NCI-H526 treated with DMSO at 0.1 percent for 48 hours (cell line): ENCODE measurements around the gene MRPL41.
A peak's percentile ranks its signal among the peaks of the same experiment; 100 is the strongest.
"Not testable (repeated sequence)": the region's sequence is repeated elsewhere in the genome, so short reads cannot be mapped to it uniquely, and the experiment has no call there.

ENCODE experiments used
- DNase-seq: peaks from one replicate; lab custom pipeline; 2025; lab: John Stamatoyannopoulos, UW

The MRPL41 gene

DNA sequence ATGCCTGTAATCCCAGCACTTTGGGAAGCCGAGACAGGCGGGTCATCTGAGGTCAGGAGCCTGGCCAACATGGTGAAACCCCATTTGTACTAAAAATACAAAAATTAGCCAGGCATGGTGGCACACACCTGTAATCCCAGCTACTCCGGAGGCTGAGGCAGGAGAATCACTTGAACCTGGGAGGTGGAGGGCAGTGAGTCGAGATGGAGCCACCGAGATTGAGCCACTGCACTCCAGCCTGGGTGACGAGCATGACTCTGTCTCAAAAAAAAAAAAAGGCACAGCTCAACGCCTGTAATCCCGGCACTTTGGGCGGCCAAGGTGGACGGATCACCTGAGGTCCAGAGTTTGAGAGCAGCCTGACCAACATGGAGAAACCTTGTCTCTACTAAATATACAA is 2.0 kb downstream of the MRPL41 start:
- DNase-seq = not testable (repeated sequence)

DNA sequence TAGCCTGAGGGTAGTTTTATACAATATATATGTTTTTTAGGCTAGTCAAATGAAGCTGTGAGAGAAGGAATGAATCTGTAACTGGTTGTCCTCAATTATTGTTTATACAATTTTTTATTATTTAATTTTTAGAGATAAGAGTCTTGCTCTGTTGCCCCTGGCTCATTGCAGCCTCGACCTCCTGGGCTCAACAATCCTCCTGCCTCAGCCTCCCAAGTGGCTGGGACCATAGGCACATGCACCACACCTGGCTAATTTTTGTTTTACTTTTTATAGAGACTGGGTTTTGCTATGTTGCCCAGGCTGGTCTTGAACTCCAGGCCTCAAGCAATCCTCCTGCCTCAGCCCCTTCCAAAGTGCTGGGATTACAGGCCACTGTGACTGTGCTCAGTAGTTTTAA is 2.7 kb downstream of the MRPL41 start:
- no peak for DNase-seq

DNA sequence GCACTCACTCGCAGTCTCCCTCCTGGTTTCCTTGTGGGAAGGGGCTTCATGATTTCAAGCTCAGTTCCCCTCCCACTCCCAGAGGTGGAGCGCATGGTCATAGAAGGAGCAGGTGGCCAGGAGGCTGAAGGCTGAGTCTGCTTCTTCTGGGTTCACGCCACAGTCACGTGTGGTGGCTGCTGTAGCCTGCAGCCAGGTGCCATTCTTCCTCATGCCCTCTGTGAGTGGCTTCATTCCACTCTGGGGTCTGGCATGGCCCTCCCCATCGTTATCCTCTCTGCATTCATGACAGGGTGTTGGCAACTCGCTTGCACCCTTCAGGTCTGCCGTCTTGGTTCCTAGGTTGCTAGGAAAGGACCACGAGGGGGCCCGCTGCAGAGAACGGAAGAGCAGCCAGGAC is 3.5 kb downstream of the MRPL41 start:
- DNase-seq = no peak

DNA sequence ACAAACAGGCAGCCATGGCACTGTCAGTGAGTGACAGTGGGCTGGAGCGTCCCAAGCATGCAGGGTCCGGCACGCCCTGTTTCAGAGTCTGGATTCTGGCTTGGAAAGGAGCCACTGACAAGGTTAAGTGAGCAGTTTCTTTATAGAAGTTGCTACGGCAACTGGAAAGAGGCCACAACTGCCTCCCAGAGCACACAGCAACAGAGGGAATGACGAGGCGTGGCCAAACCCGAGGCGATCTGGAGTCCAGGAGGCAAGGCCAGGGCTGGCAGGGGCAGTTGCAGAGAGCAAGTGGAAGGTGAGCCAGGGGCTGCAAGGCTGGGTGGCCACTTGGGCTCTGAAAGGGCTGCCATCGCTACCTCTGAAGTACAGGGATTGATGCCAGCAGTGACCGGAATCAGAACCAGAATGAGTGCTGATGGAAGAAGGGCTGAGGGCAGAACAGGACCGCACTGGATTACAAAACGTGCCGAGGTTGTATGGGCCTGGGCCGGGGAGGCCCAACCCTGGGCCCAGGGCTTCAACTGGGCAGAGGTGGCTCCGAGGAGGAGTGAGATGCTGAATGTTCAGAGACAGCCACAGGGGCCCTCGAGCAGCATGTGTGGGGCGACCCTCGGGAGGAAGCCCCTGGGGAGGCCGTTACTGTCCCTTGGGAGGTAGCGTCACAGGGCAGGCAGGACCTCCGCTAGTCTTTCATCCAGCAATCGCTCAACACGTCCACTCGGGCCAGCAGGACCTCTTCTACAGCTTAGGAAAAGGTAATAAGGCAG is 4.6 kb downstream of the MRPL41 start:
- no peak for DNase-seq

DNA sequence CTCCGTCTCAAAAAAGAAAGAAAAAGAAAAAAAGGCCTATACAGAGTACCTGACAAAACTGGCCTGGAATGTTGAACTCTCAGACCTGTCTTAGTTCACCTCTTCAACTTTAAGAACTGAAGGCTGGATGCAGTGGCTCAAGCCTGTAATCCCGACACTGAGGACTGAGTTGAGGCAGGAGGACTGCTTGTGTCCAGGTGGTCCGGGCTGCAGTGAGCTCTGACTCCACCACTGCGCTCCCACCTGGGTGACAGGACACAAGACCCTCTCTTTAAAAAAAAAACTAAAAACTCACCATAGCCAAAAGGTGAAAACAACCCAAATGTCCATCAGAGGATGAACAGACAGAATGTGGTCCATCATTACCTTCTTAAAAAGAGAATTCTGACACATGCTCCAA is 6.4 kb downstream of the MRPL41 start:
- no peak for DNase-seq

DNA sequence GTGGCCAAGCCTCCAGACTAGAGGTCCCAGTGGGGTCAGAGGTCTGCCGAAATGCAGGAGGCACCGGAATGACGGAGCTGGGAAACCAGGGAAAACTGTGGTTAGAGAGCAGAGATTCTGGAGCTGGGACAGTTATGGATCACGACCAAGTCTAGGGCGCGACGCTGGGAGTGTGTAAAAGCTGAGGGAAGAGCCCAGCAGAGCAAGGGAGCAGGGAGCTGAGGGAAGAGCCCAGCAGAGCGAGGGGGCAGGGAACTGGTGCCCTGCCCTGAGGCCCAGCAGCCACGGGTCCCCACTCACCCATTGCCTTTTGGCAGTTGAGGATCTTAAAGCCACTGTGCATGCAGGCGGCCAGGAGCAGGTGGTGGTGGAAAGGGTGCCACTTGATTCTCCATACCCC is 12.5 kb downstream of the MRPL41 start:
- DNase-seq = no peak

DNA sequence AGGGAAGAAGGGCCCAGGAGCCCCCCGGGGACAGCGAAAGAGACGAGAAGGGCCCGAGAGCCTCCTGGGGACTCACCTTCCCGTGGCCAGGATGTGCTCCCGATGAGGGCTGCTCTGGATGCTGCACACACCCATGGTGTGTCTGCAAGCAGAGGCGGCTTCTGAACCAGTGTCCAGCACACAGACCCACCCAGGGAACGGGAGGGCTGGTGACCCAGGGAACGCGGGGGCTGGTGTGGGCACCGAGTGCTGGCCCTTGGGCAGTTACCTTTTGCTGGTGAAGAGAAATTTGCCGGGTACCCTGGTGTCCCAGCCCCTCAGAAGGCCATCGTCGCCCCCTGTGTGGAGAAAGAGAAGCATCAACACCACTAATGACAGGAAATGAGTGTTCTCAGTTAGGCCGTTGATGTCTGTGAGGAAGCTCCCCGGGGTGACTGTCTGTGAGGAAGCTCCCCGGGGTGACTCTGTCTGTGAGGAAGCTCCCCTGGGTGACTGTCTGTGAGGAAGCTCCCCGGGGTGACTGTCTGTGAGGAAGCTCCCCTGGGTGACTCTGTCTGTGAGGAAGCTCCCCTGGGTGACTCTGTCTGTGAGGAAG is 13.2 kb downstream of the MRPL41 start:
- DNase-seq = no peak

DNA sequence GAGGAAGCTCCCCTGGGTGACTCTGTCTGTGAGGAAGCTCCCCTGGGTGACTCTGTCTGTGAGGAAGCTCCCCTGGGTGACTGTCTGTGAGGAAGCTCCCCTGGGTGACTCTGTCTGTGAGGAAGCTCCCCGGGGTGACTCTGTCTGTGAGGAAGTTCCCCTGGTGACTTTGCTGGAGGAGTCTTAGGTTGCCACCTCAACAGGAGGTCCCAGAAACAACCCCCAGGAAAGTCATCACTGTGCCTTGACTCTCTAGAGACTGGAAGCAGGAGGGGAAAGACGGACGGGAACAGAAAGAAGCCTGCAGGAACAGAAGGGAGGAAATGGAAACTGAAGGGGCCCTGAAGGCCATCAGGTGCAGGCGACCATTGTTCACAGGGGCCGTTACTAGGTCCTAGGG is 16.8 kb downstream of the MRPL41 start:
- not testable (repeated sequence) for DNase-seq

DNA sequence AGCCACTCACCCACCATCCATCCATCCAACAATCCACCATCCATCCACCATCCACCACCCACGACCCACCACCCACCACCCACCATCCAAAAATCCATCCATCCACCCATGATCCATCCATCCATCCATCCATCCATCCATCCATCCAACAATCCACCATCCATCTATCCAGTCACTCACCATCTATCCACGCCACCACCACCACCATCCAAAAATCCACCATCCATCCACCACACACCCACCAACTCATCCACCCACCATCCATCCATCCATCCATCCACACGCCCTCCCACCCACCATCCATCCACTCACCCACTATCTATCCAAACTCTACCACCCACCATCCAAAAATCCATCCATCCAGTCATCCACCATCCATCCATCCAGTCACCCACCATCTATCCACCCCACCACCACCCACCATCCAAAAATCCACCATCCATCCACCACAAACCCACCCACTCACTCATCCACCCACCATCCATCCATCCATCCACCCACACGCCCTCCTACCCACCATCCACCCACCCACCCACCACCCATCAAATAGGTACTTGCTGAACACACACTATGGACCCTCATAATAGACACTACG is 18.0 kb downstream of the MRPL41 start:
- no peak for DNase-seq

DNA sequence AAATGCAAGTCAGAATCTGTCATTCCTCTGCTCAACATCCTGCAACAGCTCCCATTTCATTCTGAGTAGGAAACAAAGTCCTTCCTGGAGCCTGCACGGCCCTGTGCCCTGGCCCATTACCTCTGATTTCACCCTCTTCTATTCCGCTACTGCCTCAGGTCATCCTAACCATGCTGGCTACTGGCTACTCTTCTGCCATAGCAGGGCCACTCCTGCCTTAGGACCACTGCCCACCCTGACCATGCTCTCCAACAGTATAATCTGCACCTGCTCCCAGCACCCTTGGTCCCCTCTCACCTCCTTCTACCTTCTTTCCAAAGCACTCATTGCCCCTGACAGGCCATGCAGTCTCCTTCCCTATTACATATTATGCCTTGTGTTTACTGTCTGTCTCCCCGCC is 18.9 kb downstream of the MRPL41 start:
- DNase-seq = no peak

DNA sequence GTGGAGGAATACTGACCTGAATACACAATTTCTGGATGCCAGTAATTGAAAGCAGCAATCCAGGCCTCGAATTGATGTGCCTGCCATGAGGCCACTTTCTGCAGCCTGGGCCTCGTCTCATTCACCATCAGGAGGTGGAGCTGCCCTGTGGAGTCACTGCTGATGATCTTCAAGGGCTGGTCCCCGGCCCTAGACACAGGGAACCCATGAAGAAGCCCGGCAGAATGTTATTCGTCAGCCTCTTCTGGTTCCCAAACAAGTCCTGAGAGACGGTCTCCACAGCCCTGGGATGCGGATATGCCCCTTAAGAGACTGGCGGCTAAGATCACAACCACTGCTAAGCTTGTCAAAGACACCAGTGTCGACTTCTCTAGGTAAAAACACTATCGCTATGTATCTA is 22.5 kb downstream of the MRPL41 start:
- no peak for DNase-seq

DNA sequence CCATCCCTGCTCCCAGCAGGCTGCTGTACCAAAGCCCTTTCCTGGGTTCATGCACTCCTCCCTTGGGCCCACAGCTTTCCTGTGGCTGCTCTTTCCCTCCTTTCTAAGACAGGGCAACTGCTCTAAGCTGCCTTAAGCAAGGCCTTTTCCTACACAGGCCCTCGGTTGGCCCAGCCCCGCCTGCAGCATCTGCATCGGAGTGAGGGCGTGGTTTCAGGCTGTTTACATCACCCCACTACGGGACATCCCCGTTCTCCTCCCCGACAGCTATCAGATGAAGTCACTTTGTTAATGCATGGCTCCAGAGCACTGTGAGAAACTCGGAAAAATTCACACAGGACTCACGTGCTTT is 23.7 kb downstream of the MRPL41 start:
- DNase-seq = no peak

DNA sequence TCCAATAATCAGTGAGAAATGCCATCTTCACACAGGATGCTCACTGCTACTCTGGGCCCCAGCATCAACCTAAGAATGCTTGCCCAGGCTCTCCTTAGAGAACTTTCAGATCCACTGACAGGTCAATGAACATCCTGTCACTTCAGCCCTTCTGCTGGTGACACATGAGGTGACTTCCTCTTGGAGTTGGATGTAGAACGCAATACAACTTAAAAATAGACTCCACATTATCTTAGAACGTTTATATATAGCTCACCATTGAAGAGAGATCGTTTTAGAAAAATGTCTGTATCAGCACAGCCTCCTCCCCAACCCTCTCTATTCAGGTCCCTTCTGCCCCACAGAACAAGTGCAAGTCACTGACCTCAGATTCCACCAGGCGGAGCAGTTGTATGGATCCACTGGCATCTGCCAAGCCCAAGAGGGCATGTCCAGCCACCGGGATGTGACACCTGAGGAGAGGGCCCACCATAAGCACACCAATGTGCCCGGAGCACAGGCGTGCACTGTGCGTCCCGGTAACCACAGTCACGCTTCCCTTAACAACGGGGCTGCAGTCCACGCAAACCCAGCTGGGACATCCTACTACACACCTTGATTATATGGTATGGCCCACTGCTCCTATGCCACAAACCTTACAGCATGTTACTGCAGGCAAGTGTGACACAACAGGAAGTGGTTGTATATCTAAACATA is 24.2 kb downstream of the MRPL41 start:
- DNase-seq = no peak

DNA sequence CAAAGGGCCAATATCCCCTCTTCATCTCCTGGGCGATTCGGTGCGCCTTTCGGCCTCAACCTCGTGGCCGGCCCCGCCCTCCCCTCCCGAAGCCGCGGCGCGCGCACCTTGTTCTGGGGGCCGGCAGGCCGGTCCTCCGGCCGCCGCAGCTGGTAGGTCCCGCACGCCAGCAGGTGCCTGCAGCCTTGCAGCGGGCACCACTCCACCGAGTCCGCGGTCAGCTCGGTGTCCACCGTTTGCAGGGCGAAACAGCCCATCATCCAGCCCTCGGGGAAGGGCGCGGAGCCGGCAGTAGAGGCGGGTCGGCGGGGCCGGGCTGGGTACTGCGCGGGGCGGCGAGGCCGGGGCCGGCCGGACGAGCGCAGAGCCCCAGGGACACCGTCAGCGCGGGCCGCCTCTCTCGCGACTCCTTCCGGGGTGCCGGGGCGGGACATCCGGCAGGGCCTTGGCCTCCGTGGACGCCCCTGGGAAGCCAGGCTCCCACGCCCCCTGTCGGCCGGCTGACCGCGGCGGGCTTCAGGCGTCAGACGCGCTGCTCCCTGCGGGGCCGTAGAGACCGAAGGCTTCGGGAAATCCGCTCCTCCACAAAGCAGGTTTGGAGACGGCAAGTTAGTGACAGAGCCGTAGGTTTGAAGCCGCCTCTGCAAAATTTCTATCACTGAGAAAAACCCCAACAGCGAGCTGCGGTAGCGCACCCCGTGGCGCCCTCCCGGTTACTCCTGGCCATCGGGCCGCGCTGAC is 27.0 kb downstream of the MRPL41 start, which contains the start of gene DPH7:
TSS of gene DPH7 (minus strand) at position 408 of the 741 bp plus-strand sequence. CDS start at position 260, 148 bp downstream.
- peak; percentile 53 for DNase-seq

DNA sequence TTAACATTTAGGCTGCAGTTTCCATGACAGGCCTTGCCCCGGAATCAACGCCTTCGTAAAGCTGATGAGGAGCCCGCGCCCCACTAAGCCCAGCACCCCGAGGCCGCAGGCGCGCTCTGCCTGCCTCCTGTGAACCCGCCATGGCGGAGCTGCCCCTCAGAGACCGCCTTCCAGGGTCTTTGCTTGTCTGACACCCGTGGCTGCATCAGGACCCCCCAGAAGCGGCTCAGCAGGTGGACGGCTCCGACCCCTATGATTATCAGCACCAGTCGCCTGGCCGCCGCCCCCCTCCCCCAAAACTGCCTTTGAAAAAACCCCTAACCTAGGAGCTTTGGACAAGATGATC is 27.6 kb downstream of the MRPL41 start:
- no peak for DNase-seq

DNA sequence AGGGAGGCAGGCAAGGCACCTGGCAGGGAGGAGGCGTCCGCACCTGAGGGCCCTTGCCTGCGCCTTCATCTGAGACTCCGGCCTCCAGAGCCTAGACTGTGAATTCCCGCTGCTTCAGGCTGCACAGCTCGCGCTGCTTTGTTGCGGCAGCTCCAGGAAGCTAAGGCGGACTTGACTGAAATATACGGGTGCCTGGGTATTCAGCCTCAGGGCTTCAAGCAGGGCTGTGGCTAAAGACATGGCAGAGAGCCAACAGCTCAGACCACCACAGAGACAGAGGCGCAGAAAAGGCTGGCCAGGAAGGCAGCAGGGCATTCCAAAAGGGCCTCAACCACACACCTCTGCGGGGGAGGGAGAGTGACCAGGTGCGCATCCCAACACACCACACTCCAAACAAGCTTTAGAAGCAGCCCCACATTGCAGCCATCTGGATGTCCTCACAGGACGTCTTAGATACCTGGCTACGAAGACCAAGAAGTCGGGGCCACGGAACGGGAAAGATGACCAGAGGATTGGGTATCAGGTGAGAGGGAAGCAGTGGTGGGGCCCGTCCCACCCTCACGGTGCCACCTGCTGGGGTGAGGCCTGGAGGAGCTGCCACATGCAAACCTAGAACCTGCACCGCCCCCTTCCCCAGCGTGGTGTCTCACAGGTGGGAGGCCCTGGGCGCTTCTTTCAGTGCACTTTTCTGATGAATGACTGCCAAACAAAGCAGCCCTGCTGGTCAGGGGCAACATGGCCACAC is 28.7 kb downstream of the MRPL41 start:
- no peak for DNase-seq

DNA sequence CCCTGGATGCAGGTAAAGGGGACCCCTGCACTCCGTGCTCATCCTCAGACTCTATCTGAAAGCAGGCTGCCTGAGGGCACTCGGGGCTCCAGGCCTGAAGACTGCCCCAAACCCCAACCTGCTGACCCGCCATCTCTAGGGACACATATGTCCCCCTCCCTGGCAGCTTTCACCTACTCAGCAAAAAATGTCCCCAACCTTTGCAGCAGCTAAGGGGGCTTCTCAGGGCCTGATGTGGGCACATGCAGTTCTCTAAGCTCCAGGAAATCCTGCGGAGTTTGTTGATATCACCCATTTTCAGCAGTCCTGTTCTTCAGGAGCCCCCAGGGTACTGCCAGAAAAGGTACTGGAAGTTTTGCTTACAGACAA is 29.3 kb downstream of the MRPL41 start:
- no peak for DNase-seq

DNA sequence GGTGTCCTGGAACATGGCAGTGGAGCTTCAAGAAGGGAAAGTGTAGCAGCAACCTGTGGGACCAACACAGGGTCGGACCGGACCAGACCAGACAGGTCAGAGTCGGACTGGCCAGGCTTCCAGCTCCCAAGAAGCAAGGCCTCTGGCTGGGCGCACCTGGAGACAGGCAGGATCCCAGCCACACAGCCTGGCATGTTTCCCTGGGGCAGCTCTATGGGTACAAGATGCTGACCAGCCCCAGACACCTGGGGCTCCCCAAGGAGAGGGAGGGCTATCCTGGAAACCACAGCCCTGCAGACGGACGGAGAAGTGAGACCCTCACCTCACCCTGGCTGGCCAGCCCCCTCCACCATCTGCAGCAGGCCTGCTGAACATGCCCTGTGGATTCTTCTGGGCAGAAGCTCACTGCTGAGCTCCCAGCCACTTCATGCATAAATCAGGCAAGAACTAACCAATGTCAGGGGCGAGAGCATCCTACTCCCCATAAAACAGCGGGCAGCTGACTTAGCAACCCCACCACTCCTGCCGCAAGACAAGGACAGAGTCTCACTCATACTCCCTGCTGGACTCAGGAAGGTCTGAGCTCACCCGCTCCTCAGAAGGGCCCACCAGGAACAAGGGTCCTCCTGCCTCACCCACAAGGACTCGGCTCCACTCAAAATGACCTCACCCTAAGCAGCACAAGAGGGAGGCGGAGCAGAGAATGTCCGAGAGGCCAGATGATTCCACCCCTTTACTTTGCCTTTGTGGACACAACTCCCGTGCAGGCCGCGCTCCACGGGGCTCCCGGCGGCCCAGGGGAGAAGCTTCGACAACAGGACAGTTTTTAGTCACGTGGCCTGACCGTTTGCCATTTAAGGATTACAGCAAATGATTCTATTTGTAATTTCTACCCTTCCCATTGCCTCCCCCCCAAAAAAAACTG is 29.9 kb downstream of the MRPL41 start:
- no peak for DNase-seq

DNA sequence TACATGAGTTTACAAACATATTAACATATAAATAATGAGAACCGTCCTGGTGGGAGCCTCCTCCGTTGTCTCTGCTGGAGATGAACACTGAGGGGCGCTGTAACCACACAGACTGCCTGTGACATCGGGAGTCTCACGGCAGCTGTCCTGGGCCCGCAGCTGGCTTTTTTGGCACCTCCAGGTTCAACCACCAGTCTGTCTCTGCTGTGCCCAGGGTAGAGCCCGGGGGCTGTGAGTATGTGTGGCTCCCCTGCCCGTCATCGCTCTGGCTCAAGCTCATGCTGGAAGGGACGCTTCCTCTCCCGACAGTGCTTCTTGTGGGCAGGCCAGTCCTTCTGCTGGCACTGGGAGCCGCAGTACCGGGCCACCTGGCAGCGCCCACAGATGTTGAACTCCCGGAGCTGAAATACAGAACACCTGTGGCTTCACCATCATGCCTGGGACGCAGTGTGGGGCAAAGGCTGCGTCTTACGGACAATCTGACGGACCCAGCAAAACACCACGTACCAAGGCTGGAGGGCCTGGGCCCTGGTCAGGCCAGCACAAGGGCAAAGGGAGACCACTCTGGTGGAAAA is 30.7 kb downstream of the MRPL41 start:
- DNase-seq = no peak

DNA sequence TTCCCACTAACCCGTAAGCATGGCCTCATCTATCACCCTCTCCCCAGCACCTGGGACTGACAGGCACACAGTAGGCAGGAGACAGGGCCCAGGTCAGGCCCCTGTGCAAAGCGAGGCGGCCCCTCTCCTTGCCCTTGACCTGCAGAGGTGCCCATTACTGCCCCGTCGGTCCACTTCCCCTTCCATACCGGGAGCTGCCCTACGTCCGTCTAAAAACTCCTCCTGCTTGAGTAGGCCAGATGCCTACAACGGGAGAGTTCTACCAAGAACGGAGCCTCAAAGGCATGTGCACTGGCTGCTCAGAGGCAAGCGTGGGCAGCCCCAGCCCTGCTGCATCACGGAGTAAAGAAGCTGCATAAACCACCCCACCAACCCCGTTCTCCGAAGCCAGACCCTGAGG is 31.7 kb downstream of the MRPL41 start:
- no peak for DNase-seq
